IMR-90 (cell line): ENCODE measurements around the gene ARHGEF12. TPM values are rescaled to one million over a fixed set of nuclear protein-coding genes. Genes with fewer than 3 reads are reported as not detected.

ENCODE experiments used
- ATAC-seq: fragments of 200-7000 bp; cut with Tn5 transposase; 2 replicates; pipeline ENCODE4 v1.9.1; 2020; ENCODE audit warnings: low read depth, mild to moderate bottlenecking, moderate library complexity
- BruUV-seq: library from RNA; stranded (reverse); fragments of 400-500 nt; replicated peaks from 2 replicates; lab custom pipeline; 2021; lab: Mats Ljungman, UMichigan
- CTCF ChIA-PET: fragments of 300-600 bp; formaldehyde crosslinking; extraction: SDS; loops from one replicate; lab custom pipeline; 2021; ENCODE audit warnings: antibody characterized with exemption; lab: Yijun Ruan, JAX
- POLR2A ChIA-PET: fragments of 300-600 bp; sonication (Branson Sonifier 250); formaldehyde crosslinking; loops from one replicate; lab custom pipeline; 2022; ENCODE audit warnings: antibody characterized with exemption; ENCODE audit not compliant: unreplicated experiment; lab: Charles Lee
- DNase-seq: peaks from one replicate; pipeline ENCODE4 v3.0.0; 2013
- H2AFZ ChIP-seq: replicated peaks from 2 replicates; pipeline ENCODE3; 2013; ENCODE audit warnings: low read length, mild to moderate bottlenecking; ENCODE audit not compliant: poor library complexity
- H2AK5ac ChIP-seq: 2 replicates; pipeline ENCODE4 v1.6.1; 2013; ENCODE audit warnings: low read depth, low read length, inconsistent platforms
- H2AK9ac ChIP-seq: replicated peaks from 2 replicates; pipeline ENCODE3; 2013; ENCODE audit warnings: mild to moderate bottlenecking, low read depth, low read length, moderate library complexity; ENCODE audit not compliant: poor library complexity
- H2BK120ac ChIP-seq: 2 replicates; pipeline ENCODE4 v1.6.1; 2013; ENCODE audit warnings: low read depth, low read length, inconsistent platforms
- H2BK15ac ChIP-seq: 3 replicates; pipeline ENCODE4 v1.6.1; 2013; ENCODE audit warnings: low read depth, low read length, inconsistent platforms
- H2BK20ac ChIP-seq: 2 replicates; pipeline ENCODE4 v1.6.1; 2013; ENCODE audit warnings: low read depth, mild to moderate bottlenecking, inconsistent platforms, low read length, moderate library complexity
- H2BK5ac ChIP-seq: 2 replicates; pipeline ENCODE4 v1.6.1; 2013; ENCODE audit warnings: mild to moderate bottlenecking, low read depth, low read length, inconsistent platforms; ENCODE audit not compliant: poor library complexity, severe bottlenecking
- H3K14ac ChIP-seq: replicated peaks from 2 replicates; pipeline ENCODE4 v1.6.1; 2013; ENCODE audit warnings: low read depth, low read length, inconsistent platforms
- H3K18ac ChIP-seq: 2 replicates; pipeline ENCODE4 v1.6.1; 2013; ENCODE audit warnings: low read depth, low read length, control low read depth
- H3K23ac ChIP-seq: 2 replicates; pipeline ENCODE4 v1.6.1; 2013; ENCODE audit warnings: low read depth, low read length, inconsistent platforms
- H3K27ac ChIP-seq: 2 replicates; pipeline ENCODE4 v1.5.1; 2013; ENCODE audit warnings: mild to moderate bottlenecking, control low read depth, low read length; ENCODE audit not compliant: insufficient read depth
- H3K27me3 ChIP-seq: 2 replicates; pipeline ENCODE4 v1.6.1; 2013; ENCODE audit warnings: low read length; ENCODE audit not compliant: control insufficient read depth, insufficient read depth
- H3K36me3 ChIP-seq: 2 replicates; pipeline ENCODE4 v1.6.1; 2013; ENCODE audit warnings: low read length, mixed read lengths; ENCODE audit not compliant: control insufficient read depth, insufficient read depth
- H3K4ac ChIP-seq: 2 replicates; pipeline ENCODE4 v1.6.1; 2013; ENCODE audit warnings: low read depth, low read length, inconsistent platforms
- H3K4me1 ChIP-seq: 2 replicates; pipeline ENCODE4 v1.6.1; 2013; ENCODE audit warnings: low read length, mixed read lengths; ENCODE audit not compliant: control insufficient read depth, insufficient read depth
- H3K4me2 ChIP-seq: 2 replicates; pipeline ENCODE4 v1.6.1; 2013; ENCODE audit warnings: low read depth, mild to moderate bottlenecking, control low read depth, low read length, moderate library complexity
- H3K4me3 ChIP-seq: 2 replicates; pipeline ENCODE4 v1.5.1; 2013; ENCODE audit warnings: low read depth, mild to moderate bottlenecking, control low read depth, low read length, moderate library complexity; ENCODE audit not compliant: insufficient read depth
- H3K56ac ChIP-seq: 2 replicates; pipeline ENCODE4 v1.6.1; 2013; ENCODE audit warnings: low read length, inconsistent platforms; ENCODE audit not compliant: insufficient read depth; ENCODE audit errors: extremely low read depth
- H3K79me1 ChIP-seq, 2 experiments: 2 replicates each; pipeline ENCODE4 v1.6.1; 2013; ENCODE audit warnings: low read length in 2 of 2, inconsistent platforms in 1 of 2, low read depth in 1 of 2
- H3K9ac ChIP-seq: 2 replicates; pipeline ENCODE4 v1.6.1; 2013; ENCODE audit warnings: low read depth, low read length, control low read depth
- H3K9me1 ChIP-seq: 2 replicates; pipeline ENCODE4 v1.6.1; 2013; ENCODE audit warnings: low read length, inconsistent platforms; ENCODE audit not compliant: insufficient read depth
- H3K9me3 ChIP-seq: 2 replicates; pipeline ENCODE4 v1.6.1; 2013; ENCODE audit warnings: low read length; ENCODE audit not compliant: control insufficient read depth, insufficient read depth
- H4K20me1 ChIP-seq: 2 replicates; pipeline ENCODE4 v1.6.1; 2013; ENCODE audit warnings: low read length, inconsistent platforms; ENCODE audit not compliant: insufficient read depth
- H4K5ac ChIP-seq: 2 replicates; pipeline ENCODE4 v1.6.1; 2013; ENCODE audit warnings: mild to moderate bottlenecking, low read depth, low read length, control low read depth
- H4K8ac ChIP-seq, 2 experiments: 2 replicates each; pipeline ENCODE4 v1.6.1; 2013; ENCODE audit warnings: low read depth in 2 of 2, low read length in 2 of 2, control low read depth in 1 of 2, inconsistent platforms in 1 of 2
- H4K91ac ChIP-seq: 2 replicates; pipeline ENCODE4 v1.6.1; 2013; ENCODE audit warnings: low read depth, low read length, inconsistent platforms; ENCODE audit not compliant: insufficient read depth
- BHLHE40 ChIP-seq: fragments of 150-350 bp; IDR thresholded peaks from 2 replicates; pipeline ENCODE4 v1.6.1; 2016; ENCODE audit warnings: mild to moderate bottlenecking, low read depth, low read length
- CEBPB ChIP-seq: IDR thresholded peaks from 2 replicates; pipeline ENCODE4 v1.6.1; 2012; ENCODE audit warnings: low read depth, low read length, improper control_type of control experiment
- CHD1 ChIP-seq: IDR thresholded peaks from 2 replicates; pipeline ENCODE4 v1.6.1; 2012; ENCODE audit warnings: low read depth, low read length, improper control_type of control experiment
- FOS ChIP-seq: fragments of 150-350 bp; IDR thresholded peaks from 2 replicates; pipeline ENCODE4 v1.6.1; 2016; ENCODE audit warnings: low read depth, low read length
- MAFK ChIP-seq: IDR thresholded peaks from 2 replicates; pipeline ENCODE4 v1.6.1; 2012; ENCODE audit warnings: low read depth, low read length, improper control_type of control experiment
- MXI1 ChIP-seq: IDR thresholded peaks from 2 replicates; pipeline ENCODE4 v1.6.1; 2012; ENCODE audit warnings: low read depth, mild to moderate bottlenecking, low read length, moderate library complexity, borderline replicate concordance
- NFE2L2 ChIP-seq: fragments of 150-350 bp; IDR thresholded peaks from 2 replicates; pipeline ENCODE4 v1.6.1; 2016; ENCODE audit warnings: low read depth, mild to moderate bottlenecking, low read length
- POLR2A ChIP-seq: IDR thresholded peaks from 2 replicates; pipeline ENCODE4 v1.6.1; 2012; ENCODE audit warnings: mild to moderate bottlenecking, low read depth, low read length
- RAD21 ChIP-seq: IDR thresholded peaks from 2 replicates; pipeline ENCODE4 v1.6.1; 2012; ENCODE audit warnings: low read length, improper control_type of control experiment
- RCOR1 ChIP-seq: IDR thresholded peaks from 2 replicates; pipeline ENCODE4 v1.6.1; 2012; ENCODE audit warnings: mild to moderate bottlenecking, low read length, improper control_type of control experiment; ENCODE audit not compliant: insufficient replicate concordance
- RFX5 ChIP-seq: IDR thresholded peaks from 2 replicates; pipeline ENCODE4 v1.8.0; 2012; ENCODE audit warnings: low read depth, mild to moderate bottlenecking, low read length, moderate library complexity
- SMC3 ChIP-seq: fragments of 150-350 bp; IDR thresholded peaks from 2 replicates; pipeline ENCODE4 v1.6.1; 2016; ENCODE audit warnings: low read depth, mild to moderate bottlenecking, antibody characterized with exemption, low read length, moderate library complexity
- WGBS, 2 experiments: methylation state at CpG; one replicate each; pipeline versions ENCODE4 v1.1.5 to v1.1.7; 2013; ENCODE audit warnings: missing lambda C conversion rate in 2 of 2; ENCODE audit not compliant: insufficient read length in 1 of 2; ENCODE audit errors: extremely low coverage in 2 of 2; 5-methylcytosine and 5-hydroxymethylcytosine counted together
- dilution Hi-C: fragments of 300-500 bp; cut with HindIII; formaldehyde crosslinking; loops from one replicate; pipeline ENCODE4 v1.14.3; 2018; ENCODE audit warnings: low sequenced_read_pairs; ENCODE audit not compliant: unreplicated experiment
- in situ Hi-C: fragments of 300-500 bp; cut with MboI; formaldehyde crosslinking; loops from 3 replicates; pipeline ENCODE4 v1.14.3; 2019; ENCODE audit warnings: low sequenced_read_pairs, inconsistent platforms, mixed read lengths
- intact Hi-C: fragments of 100-400 bp; cut with micrococcal nuclease; formaldehyde crosslinking; loops from 2 replicates; pipeline ENCODE4 v1.10.0; 2022
- polyA plus RNA-seq, 3 experiments: library from polyadenylated mRNA; depleted of rRNA; stranded (reverse); fragments of >200 nt; gene quantifications; 2 replicates each; pipeline ENCODE4 v1.2.3, GENCODE V29; 2012; ENCODE audit warnings: low replicate concordance in 1 of 3
- total RNA-seq: library from RNA; depleted of rRNA; stranded (reverse); fragments of >200 nt; gene quantifications from 2 replicates; pipeline ENCODE4 v1.2.3, GENCODE V29; 2012
- TF ChIP-seq, protein P1 (sequence below): conservative IDR thresholded peaks from 2 replicates; pipeline ENCODE4 v1.5.1; 2012; ENCODE audit warnings: mild to moderate bottlenecking, low read depth, low read length, improper control_type of control experiment
- TF ChIP-seq, protein P2 (sequence below): fragments of 150-350 bp; IDR thresholded peaks from 2 replicates; pipeline ENCODE4 v1.6.1; 2016; ENCODE audit warnings: low read depth, mild to moderate bottlenecking, low read length, moderate library complexity, borderline replicate concordance
- TF ChIP-seq, protein P3 (sequence below): fragments of 150-350 bp; IDR thresholded peaks from 2 replicates; pipeline ENCODE4 v1.6.1; 2017; ENCODE audit warnings: mild to moderate bottlenecking, antibody characterized with exemption, low read length, low read depth

The ARHGEF12 gene
- total and polyA plus RNA-seq, 2 of the 4 experiments (the other 2 are of a cell fraction): 25.5 to 115 TPM

DNA sequence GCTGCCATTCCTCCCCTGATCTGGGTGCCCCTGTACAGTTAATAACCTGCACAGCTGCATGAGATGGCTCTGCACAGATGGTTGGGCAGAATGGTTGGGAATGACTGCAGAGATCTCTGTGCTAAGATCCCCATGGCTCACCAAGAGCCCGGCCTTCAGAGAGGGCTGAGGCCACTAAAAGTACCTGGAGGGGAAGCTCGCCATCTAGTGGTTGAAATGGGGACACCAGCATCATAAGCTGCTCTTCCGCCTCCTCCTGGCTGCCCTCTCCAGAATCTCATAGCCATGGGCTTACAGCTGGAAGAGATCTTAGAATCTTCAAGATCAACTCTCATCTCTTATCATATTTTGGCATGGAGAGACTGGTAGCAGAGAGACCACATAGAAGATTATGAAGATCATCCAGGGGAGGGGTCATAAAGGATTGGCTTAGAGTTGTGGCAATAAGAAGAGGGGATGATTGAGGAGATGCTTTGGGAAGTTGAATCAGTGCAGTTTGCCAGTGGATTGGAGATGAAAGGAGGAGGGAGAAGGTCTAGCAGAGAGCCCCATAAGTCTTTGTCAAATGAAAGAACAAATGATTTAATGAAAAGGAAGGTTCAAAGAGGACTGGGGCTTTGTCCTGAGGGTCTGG is 33.1 kb upstream of the ARHGEF12 start:
- H3K14ac ChIP-seq: no peak overlapping the region
- H2BK20ac ChIP-seq: no peak overlapping the region
- no peak overlapping the region for H3K4me2 ChIP-seq
- H3K36me3 ChIP-seq: no peaks in the 10 kb centered on the region
- in situ Hi-C loops (loop anchor here (5.0 to 25.0 kb wide), 2 partner anchors 131 to 384 kb away; no protein-coding TSS in a partner anchor), intact Hi-C loops (loop anchor here (5.0 kb wide), 1 partner anchor 636 kb away; no protein-coding TSS in a partner anchor), dilution Hi-C loops (no loop called here)
- no peak overlapping the region for H2AK5ac ChIP-seq
- ChIA-PET CTCF (interaction anchor here (0.6 to 1.8 kb wide), 23 partner anchors 13 to 141 kb away, joined by 3 to 15 read pairs (median 4); no protein-coding TSS in a partner anchor), POLR2A (no interaction called here)
- H3K18ac ChIP-seq: no peak overlapping the region
- H3K9me3 ChIP-seq: no peaks in the 10 kb centered on the region
- no peak overlapping the region for H3K4me3 ChIP-seq
- H4K5ac ChIP-seq: no peak overlapping the region
- ATAC-seq: peak; percentile 74
- H2AK9ac ChIP-seq: no peak overlapping the region
- no peak overlapping the region for H4K8ac ChIP-seq
- H3K4me1 ChIP-seq: peaks cover 6% of the 10 kb centered on the region; the same call in 1 of the 2 replicates
- 0% methylated on average over 1 of the region's 3 CpGs; no CpG with 5 or more reads in 1 of the 2 experiments for WGBS, 2 experiments
- H3K27ac ChIP-seq: no peak overlapping the region
- H4K20me1 ChIP-seq: no peaks in the 10 kb centered on the region
- H2AFZ ChIP-seq: peak overlapping the region; percentile 67
- peaks cover 16% of the 10 kb centered on the region for H3K27me3 ChIP-seq
- no peak overlapping the region for H3K4ac ChIP-seq
- H3K23ac ChIP-seq: no peak overlapping the region
- no peaks in the 10 kb centered on the region for H3K79me1 ChIP-seq
- H2BK120ac ChIP-seq: no peak overlapping the region
- DNase-seq: peak; percentile 80
- peaks cover 22% of the 10 kb centered on the region; the same call in 1 of the 2 replicates for H3K9me1 ChIP-seq
- H3K56ac ChIP-seq: no peak overlapping the region
- H2BK15ac ChIP-seq: no peak overlapping the region
- BruUV-seq: no TSS peak
- no peak overlapping the region for H2BK5ac ChIP-seq
- H4K91ac ChIP-seq: no peak overlapping the region
- H3K9ac ChIP-seq: no peak overlapping the region
- TF ChIP-seq, protein P1, sequence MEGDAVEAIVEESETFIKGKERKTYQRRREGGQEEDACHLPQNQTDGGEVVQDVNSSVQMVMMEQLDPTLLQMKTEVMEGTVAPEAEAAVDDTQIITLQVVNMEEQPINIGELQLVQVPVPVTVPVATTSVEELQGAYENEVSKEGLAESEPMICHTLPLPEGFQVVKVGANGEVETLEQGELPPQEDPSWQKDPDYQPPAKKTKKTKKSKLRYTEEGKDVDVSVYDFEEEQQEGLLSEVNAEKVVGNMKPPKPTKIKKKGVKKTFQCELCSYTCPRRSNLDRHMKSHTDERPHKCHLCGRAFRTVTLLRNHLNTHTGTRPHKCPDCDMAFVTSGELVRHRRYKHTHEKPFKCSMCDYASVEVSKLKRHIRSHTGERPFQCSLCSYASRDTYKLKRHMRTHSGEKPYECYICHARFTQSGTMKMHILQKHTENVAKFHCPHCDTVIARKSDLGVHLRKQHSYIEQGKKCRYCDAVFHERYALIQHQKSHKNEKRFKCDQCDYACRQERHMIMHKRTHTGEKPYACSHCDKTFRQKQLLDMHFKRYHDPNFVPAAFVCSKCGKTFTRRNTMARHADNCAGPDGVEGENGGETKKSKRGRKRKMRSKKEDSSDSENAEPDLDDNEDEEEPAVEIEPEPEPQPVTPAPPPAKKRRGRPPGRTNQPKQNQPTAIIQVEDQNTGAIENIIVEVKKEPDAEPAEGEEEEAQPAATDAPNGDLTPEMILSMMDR: peak; percentile 99
- TF ChIP-seq, protein P2, sequence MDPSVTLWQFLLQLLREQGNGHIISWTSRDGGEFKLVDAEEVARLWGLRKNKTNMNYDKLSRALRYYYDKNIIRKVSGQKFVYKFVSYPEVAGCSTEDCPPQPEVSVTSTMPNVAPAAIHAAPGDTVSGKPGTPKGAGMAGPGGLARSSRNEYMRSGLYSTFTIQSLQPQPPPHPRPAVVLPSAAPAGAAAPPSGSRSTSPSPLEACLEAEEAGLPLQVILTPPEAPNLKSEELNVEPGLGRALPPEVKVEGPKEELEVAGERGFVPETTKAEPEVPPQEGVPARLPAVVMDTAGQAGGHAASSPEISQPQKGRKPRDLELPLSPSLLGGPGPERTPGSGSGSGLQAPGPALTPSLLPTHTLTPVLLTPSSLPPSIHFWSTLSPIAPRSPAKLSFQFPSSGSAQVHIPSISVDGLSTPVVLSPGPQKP: no peak
- TF ChIP-seq SMC3: peak; percentile 78
- peak; percentile 75 for TF ChIP-seq RAD21
- TF ChIP-seq RFX5: no peak
- no peak for TF ChIP-seq RCOR1
- TF ChIP-seq CHD1: no peak
- no peak for TF ChIP-seq BHLHE40
- no peak for TF ChIP-seq NFE2L2
- TF ChIP-seq MAFK: no peak
- TF ChIP-seq POLR2A: no peak
- TF ChIP-seq, protein P3, sequence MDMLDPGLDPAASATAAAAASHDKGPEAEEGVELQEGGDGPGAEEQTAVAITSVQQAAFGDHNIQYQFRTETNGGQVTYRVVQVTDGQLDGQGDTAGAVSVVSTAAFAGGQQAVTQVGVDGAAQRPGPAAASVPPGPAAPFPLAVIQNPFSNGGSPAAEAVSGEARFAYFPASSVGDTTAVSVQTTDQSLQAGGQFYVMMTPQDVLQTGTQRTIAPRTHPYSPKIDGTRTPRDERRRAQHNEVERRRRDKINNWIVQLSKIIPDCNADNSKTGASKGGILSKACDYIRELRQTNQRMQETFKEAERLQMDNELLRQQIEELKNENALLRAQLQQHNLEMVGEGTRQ: no peak
- no peak for TF ChIP-seq CEBPB
- no peak for TF ChIP-seq MXI1
- TF ChIP-seq FOS: no peak
